Inferior parietal cortex (tissue), 1 donor: ENCODE measurements around the gene ALOX5.
"Not testable (repeated sequence)": the region's sequence is repeated elsewhere in the genome, so short reads cannot be mapped to it uniquely, and the experiment has no call there.

Source experiments
- DNase-seq: peaks from one replicate; pipeline ENCODE4 v3.0.0-alpha.2; 2016; ENCODE audit errors: extremely low spot score

The ALOX5 gene

DNA sequence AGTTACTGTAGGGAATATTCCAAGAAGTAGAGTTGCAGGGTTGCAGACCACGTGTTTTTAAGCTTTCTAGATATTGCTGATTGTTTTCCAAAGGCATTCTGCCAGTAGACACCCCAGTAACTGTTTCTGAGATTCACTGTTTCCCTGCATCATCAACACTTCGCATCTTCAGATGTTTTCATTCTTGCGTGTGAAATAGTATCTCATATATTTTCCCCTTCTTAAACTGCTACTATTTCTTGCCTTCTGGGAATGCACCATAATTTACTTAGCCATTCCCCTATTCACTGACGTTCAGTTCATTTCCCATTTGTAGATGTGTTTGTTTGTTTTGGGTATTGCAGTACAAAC lies 30.7 kb downstream of the ALOX5 start:
- DNase-seq: no peak

DNA sequence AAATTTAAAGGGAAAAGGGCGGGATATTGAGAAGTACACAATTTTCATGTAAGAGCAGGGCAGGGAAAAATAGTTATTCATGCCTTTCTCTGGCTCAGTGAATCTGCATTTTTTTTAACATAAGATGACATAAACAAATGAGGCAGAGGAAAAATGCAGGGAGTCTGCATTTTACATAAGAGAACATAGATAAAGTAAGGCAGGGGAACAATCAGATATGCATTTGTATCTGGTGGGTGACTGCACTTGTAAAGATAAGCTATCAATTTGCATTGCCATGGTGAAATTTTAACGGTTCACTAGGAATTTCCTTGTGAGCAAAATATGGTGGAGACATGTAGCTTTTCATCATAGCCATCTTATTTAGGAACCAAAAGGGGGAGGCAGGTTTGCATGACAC lies 33.5 kb downstream of the ALOX5 start:
- no peak for DNase-seq

DNA sequence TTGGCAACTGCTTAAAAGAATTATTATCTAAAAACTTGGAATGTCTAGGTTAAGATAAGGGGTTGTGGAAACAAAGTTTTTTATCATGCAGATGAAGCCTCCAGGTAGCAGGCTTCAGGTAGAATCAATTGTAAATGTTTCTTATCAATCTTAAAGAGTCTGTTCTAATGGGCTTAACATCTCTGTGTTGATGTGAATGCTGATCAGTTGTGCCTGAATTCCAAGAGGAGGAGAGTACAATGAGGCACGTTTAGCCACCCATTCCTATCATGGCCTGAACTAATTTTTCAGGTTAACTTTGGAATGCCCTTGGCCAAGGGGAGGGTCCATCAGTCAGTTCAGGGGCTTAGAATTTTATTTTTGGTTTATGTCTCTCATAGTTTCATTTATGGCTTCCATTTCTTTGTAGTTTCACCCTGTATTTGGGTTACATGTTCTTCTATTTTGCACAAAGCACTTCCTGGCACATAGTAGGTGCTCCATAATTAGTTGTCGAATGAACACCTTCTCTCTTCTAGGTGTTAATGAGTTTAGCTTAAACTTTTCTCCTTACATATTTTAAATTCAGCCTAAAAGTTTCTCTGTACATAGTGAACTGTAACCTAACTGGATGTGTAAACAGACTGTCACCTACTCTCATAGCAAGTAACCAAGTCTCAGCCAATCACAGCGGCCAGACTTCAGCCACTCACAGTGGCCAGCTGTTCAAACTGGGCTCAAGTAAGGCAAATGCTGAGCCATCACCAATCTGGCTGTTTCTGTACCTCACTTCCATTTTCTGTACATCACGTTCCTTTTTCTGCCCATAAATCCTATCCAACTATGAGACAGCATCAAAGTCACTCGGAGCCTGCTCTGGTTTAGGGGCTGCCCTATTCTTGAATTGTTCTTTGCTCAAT lies 34.7 kb downstream of the ALOX5 start:
- DNase-seq: no peak

DNA sequence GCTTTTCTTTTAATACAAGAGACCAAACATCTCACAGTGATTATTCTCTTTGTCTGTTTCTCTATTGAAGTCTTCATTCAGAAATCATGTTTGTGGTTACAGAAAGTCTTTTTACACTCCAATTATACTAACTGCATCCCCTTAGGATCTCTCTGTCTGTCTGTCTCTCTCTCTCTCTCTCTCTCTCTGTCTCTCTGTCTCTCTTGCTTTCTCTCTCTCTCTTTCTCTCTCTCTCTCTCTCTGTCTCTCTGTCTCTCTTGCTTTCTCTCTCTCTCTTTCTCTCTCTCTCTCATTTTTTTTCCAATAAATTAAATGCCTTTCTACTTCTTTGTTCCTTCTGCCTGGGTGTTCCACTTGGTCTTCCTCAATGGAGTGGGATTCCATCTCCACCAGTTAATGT lies 35.3 kb downstream of the ALOX5 start:
- not testable (repeated sequence) for DNase-seq

DNA sequence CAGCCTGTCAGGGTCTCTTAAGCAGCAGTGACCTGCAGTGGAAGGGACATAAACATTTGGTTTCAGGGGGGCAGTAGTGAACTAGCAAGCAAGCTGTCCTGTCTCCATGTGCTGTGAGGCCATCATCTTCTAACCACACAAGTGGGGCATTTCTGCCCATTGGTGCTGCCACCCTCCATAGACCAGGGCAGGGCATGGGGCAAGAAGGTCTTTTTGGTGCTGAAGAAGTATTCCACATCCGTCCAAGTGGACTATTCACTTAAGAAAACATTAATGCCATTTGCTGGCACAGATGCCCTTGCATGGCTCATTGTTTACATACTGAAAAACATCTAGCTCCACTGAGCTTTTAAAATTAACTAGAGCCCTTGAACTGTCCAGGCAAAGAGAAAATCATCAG lies 35.8 kb downstream of the ALOX5 start:
- no peak for DNase-seq

DNA sequence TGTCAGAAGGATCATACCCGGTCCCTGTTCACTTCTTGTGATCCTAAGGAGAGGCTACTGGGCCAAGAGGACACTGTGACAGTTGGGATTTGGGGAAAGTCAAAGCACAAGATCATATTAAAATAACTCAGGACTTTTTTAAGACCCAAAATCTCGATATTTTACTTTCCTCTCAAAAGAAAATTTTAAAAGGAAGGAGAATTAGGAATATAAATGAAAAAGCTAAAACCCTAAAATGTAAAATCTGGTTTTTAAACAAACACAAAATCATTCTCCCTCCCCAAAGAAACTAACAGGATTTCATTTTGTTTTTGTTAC lies 36.4 kb downstream of the ALOX5 start:
- no peak for DNase-seq

DNA sequence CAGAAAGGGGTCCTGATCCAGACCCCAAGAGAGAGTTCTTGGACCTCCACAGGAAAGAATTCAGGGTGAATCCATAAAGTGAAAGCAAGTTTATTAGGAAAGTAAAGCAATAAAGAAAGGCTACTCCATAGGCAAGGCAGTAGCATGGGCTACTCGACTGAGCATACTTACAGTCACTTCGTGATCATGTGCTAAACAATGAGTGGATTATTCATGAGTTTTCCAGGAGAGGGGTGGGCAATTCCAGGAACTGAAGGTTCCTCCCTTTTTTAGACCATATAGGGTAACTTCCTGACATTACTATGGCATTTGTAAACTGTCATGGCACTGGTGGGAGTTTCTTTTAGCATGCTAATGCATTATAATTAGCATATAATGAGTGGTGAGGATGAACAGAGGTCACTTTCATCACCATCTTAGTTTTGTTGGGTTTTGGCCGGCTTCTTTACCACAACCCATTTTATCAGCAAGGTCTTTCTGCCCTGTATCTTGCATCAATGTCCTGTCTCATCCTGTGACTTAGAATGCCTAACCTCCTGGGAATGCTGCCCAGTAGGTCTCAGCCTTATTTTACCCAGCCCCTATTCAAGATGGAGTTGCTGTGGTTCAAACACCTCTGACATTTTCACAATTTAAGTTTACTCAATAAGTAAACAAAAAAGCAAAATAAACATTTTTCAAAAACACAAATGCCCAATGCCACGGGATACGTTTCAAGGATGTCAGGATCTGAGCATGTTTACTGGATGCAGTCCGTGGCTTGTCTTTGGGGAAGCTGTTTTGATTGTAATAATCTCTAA lies 37.0 kb downstream of the ALOX5 start:
- DNase-seq: peak; percentile 29

DNA sequence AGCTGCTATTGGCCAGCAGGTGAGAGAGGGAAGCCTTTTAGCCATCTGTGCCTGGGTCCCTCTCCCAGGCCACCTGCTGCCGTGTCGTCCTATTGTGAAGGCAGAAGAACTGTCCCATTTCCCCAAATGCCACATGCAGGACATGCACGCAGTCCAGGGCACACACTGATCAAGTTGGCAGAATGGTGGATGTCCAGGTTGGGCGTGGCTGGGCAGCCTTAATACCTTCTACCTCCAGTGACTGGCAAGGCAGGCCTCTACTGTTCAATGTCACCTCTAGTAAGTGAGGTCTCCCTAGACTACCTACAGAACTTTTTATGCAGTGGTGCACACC lies 37.6 kb downstream of the ALOX5 start:
- DNase-seq: no peak

DNA sequence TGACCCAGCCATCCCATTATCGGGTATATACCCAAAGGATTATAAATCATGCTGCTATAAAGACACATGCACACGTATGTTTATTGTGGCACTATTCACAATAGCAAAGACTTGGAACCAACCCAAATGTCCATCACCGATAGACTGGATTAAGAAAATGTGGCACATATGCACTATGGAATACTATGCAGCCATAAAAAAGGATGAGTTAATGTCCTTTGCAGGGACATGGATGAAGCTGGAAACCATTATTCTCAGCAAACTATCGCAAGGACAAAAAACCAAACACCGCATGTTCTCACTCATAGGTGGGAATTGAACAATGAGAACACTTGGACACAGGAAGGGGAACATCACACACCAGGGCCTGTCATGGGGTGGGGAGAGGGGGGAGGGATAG lies 41.0 kb downstream of the ALOX5 start:
- DNase-seq: not testable (repeated sequence)

DNA sequence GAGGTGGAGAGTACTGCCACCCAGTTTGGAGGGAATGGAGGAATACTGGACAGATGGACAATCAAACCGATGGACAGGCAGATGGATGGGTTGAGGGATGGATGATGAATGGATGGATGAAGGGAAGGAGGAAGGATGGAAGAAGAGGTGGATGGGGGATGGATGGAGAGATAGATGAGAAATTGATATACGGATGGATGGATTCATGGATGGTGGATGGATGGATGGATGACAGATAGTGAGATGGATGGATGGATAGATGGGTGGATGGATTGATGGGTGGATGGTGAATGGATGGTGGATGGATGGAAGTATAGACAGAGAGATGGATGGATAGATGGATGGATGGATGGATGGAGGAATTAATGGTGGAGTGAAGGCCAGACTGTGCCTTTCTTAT lies 42.6 kb downstream of the ALOX5 start:
- DNase-seq: no peak

DNA sequence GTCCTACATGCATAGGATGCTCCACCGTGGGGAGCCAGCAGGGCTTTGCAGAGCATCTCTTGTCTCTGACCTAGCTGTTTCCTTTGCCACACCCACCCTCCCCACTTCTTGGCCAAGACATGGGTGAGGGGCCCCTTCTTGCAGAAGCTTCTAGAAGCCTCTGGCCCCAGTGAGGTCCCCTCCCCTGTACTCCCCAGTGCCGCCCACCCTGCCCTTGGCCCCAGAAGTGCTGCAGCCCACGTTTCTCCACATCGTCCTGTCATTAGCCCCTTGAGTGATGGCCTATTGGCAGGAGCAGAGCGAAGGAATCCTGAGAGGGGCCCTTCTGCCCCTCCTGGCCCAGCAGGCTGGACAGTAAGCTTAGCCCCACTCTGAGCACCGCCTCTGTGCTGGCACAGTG lies 43.7 kb downstream of the ALOX5 start:
- no peak for DNase-seq

DNA sequence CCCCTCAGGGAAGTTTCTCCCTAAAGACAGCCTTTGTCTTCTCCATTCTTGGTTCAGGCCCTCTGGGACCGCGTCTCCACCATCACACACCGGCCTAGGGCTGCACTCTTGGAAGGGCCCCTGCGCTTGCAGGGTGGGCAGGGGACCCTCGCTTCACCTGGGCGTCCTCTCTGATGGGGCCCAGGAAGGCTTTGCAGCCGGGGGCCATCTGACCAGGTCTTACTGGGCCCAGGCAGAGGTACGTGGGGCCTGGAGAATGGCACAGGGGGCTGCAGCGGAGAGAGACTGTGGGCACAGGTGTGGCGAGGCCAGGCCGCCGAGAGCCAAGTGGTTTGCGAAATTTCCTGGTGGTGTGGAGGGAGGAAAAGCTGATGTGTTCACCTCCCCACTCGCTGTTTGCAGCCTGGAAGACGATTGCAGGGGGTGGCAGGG lies 44.4 kb downstream of the ALOX5 start:
- DNase-seq: no peak

DNA sequence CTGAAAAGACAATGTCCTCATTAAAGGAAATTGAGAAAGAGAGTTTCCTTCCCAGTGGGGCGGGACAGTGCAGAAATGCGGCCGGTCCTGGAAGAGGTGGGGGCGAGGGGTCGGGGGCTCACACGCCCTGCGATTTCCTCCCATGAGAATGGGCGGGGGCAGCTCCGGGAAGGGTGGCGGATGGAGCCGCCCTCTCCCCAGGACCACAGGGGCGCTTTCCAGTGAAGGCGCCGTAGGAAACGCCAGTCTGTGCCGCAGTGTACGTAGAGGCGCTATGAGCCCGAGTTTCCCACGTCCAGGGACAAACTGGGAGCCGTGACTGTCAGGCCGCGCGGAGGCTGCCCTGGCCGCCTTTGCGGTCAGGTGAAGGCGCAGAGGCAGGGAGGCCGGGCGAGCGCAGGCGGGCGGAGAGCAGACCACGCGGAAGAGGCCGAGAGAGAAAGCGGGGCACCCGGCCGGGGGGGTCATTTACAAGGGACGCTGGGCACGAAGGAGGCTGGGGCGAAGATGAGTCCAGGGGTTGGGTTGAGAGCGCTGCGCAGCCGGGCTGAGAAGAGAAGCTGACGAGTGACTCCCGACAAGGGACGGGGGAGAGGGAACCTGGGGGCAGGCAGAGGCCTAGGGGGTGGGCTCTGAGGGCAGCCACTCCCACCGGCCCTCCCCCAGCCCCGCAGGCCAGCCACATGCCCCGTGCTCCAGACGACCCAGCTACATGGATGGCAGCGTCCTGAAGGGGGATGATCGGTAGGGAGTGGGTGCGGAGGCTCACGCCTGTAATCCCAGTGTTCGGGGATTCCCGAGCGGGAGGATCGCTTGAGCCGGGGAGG lies 45.0 kb downstream of the ALOX5 start:
- peak; percentile 22 for DNase-seq

DNA sequence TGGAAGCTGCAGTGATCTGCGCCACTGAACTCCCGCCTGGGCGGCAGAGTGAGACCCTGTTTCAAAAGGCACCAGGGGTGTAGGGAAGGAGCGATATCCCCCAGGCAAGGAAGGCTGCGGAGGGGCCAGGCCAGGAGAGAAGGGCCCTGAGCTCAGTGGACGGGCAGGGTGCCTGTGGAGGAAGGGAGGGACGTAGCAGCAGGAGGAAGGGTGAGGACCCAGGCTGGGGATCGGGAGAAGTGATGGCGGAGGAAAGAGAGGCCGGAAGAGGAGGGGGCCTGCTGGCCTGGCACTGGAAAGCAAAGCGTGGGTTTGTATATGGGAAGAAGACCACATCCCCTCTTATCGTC lies 45.6 kb downstream of the ALOX5 start:
- no peak for DNase-seq

DNA sequence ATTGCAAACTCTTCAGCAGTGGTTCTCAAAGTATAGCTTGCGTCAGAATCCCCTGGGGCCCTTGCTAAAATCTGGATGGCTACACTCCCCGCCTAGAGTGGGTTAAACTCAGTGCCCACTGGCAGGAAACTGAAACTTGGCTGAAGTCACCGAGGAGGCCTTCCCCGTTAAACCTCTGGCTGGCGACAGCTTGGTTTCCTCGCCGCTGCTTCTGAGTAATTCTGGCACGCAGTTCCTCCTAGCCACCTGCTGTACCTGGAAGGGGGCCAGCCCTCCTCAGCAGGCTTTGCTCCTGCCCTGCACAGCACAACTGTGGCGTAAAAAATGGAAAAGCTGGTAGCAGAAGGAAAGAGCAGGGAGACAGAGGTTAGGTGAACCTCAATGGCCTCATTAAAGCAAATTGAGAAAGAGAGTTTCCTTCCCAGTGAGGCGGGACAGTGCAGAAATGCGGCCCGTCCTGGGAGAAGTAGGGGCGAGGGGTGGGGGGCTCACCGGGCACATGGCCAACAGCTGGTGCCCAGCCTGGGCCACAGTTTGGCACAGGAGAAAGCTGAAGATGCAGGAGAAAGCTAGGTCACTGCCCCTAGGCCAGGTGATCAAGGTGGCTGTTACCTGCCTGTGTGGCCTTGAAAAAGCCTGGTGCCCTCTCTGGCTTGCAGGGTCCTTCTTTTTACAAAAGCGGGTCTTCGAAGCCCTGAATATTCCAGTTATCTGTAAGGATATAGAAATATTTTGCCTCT lies 46.6 kb downstream of the ALOX5 start:
- peak; percentile 67 for DNase-seq

DNA sequence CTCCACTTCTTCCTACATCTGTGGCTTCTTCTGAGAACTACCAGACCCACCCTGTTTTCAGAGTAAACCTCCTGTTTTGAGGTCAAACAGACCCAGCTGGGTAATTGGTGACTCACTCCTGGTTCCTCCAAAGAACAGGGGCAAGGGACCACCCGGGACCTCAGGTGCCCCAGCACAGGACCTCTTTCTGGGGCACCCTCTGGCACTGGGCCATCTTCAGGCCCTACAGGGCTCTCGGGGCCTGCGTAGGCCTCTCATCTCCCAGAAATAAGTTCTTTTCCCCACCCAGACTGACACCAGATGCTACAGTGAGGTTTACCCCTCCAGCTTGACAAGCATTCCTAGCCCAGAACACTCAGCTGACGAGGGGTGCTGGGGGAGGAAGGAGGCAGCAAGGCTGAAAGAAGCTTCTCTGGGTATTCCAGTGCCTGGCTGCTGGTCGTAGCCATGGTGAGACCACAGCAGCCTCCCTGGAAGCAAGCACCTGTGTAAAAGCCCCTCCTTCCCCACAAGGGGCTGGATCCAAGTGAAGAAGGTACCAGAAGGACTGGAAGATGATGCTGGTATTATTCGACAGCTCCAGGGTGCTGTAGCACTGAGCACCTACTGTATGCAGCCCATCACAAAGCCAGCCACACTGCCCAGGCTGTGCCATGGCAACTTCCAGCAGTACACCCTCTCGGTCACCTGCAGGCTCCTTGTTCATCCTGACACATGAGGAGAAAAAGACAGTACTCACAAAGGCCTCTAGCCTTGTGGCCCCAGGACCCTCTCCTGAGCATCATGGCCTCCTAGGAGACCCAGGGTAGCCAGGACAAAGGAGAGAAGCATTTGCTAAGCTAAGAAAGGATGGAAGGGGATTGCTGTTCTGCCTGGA lies 47.4 kb downstream of the ALOX5 start:
- DNase-seq: no peak

DNA sequence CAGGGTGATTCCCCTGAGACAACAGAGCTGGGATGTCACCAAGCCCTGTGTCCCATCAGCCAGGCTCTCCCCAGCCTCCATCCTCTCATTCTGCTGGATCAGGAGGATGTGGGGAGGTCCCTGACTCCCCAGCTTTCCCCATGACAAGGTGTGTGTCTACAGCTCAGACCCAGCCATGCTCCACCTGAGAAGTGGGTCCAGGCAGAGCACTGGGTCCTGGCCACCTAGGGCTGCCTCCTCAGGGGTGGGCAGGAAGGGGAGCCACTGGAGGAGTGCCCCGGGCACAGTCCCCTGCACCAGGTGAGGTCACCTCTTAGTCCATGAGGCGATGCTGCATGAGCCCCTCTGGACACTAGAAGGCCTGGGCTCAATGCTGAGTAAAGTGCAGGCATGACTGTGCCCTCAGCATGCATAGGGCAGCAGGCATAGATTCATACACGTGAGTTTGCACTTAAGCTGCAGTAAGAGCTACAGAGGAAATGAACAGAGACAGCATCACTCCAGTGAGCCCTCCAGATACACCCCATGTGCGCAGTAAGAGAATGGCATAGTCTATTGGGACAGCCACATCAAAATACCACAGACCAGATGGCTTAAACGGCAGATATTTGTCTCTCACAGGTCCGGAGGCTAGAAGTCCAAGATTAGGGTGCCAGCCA lies 48.3 kb downstream of the ALOX5 start:
- DNase-seq: no peak

DNA sequence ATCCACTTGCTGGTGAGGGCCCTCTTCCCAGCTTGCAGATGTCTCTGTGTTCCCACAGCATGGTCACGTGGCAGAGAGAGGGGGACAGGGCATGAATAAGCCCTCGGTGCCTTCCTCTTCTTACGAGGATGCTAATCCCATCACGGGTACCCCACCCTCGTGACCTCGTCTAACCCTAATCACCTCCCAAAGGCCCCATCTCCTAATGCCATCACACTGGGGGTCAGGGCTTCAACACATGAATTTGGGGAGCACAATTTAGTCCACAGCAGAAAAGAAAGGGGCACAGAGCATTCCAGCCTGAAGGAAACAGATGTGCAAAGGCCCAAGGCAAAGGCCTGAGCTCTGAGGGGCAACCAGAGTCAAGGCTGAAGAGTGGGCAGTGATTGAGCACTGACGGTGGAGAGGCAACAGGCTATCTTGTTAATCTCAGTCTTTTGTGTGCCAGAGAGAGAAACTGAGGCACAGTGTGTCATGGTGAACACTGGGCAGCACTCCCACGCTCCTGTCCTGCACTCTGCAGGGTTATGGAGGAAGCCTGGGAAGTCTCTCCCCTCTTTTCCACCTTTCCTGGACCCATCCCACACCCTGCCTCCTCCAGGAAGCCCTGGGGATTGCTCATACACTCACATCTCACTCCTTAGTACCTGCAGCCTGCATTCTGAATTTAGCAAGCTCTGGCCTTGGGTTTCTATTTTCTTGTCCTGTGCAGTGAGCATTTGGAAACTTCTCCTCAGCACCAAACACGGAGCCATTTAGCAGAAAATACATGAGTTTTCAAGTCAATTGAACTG lies 49.0 kb downstream of the ALOX5 start:
- no peak for DNase-seq

DNA sequence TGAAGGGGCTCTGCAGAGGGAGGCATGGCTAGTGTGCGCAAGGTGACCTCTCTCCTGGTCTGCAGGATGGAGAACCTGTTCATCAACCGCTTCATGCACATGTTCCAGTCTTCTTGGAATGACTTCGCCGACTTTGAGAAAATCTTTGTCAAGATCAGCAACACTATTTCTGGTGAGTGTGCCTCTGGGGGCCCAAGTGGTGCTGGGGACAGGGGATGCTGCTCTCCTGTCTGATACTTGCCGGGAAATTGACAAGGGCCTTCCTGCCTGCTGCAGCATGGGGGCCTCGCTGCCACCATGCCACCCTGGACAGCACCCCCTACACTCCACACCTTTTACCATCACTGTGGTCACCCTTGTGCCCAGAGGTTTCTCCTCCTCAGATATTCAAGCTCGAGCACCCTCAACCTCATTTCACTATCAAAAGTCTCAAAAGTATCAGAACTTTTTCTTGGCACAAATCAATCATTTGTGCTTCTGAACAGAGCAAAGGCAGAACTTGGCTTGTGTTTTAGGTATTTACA lies 50.0 kb downstream of the ALOX5 start:
- DNase-seq: no peak
